GM21786 (cell line): ENCODE data around the gene CCNB2.
"Not testable (repeated sequence)": the region's sequence is repeated elsewhere in the genome, so short reads cannot be mapped to it uniquely, and the experiment has no call there.

Experiments
- ATAC-seq: cut with Tn5 transposase; IDR thresholded peaks from one replicate; pipeline ENCODE4 v1.9.1; 2021; ENCODE audit not compliant: unreplicated experiment

CCNB2 gene

GRCh38 chr15:59104912-59105732 lies at the start of gene CCNB2:
TSS of gene CCNB2 (plus strand) at chr15:59105146. CDS start at chr15:59105269, 123 bp downstream.
- peak; percentile 97 for ATAC-seq

DNA sequence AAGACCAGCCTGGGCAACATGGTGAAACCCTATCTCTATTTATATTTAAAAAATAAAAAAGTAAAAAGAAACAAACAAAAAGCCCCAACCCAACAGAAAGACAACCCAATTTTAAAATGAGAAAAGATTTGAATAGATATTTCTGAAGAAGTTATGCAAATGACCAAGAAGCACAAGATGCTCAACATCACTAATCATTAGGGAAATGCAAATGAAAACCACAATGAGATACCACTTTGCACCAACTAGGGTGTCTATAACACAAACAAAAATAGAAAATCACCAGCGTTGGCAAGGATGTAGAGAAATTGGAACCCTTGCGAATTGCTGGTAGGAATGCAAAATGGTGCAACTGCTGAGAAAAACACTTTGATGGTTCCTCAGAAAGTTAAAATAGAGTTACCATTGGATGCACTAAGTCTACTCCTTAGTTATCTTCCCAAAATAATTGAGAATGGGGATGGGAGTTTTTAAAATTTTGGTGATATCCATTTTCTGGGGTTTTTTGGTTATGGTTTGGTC lies 45.8 kb upstream of the CCNB2 start:
- no peak for ATAC-seq

GRCh38 chr15:59060348-59060747 lies 44.6 kb upstream of the CCNB2 start:
- ATAC-seq = no peak

- ATAC-seq = no peak
These were observed 41.9 kb upstream of the CCNB2 start for GRCh38 chr15:59063042-59063441.

DNA sequence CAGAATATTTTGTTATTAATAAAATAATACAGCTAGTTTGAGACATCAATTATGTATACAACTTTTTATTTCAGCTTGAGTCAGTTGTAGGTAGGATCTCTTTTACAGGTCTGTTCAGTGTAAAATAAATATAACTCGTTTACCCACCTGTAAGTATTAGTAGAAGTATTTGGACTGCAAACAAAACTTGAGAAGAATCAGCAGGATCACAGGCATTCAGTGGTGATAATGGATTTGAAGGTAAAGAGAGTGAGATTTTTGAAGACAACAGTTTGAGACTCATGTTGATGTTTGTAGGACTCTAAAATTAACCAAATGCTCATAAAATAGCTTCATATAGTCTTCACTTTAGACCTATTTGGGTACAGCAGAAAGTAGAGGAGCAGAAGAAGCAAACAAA lies 35.5 kb upstream of the CCNB2 start:
- ATAC-seq = no peak

GRCh38 chr15:59074607-59075006 lies 30.3 kb upstream of the CCNB2 start:
- no peak for ATAC-seq

DNA sequence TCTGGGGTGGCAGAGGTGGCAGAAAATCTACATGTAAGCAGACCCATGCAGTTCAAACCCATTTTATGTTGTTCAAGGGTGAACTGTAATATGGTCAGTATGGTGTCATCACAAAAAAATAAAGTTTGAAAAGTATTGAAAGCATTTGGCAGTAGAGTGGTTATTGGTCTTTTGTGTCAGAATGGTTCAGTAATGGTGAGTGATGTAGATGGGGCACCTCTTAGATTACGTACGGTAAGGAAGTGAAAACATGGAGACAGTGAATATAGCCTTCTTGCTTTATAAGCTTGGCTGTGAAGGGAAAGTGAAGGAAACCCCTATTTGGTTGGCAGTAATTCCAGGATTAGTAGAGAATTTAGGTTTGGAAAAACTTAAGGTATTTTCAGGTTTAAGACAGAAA lies 17.2 kb upstream of the CCNB2 start:
- ATAC-seq = no peak

DNA sequence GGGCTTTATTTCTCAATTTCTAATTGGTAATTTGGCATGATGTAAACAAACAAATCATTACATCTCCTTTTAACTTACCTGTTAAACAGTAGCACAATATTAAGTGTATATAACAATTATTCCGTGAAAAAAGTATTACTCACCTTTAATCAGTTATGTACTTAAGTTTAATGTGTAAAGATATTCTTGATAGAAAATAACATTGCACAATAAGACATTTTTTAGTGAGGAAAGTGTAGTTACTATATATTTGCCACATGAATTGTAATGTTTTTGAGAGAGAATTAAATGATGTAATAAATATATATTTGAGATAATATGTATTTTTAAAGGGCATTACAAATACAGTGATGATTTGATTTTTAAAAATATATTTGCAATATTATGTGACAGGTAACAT lies 10.9 kb upstream of the CCNB2 start:
- ATAC-seq = no peak

DNA sequence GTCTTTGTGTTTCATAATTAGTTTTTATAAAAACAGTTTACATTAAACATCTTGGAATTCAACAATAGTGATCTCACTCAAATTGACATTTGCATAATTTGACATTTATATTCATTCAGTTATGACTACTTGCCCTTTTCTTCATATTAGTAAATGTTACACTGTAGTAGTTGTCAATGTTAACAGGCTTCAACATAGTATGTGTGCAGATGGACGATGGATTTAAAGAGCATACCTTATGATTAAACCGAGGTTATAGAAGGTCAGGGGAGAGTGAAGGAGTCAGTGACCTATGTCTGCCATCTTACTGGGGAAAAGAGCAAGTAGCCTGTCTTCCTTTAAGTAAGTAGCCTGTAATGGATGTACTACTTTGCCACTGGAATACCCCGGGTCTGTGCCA lies 8.5 kb upstream of the CCNB2 start:
- no peak for ATAC-seq

- ATAC-seq = no peak
These were observed 5.7 kb upstream of the CCNB2 start for GRCh38 chr15:59099162-59099685.

DNA sequence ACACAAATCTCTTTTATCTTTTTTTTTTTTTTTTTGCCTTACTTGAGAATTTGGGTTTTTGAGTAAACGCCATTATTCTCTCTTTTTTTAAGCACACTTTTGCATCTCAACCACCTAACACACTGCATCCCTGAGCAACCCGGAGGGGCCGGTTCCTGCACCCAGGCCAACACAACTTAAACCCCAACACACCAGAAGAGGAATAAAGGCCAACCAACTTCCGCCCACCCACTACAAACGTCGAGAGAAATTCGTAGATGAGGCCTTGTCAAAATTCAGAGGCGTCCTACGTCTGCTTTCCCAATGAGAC lies 389 bp upstream of the CCNB2 start:
- no peak for ATAC-seq

- no peak for ATAC-seq
These were observed 908 bp downstream of the CCNB2 start for GRCh38 chr15:59105854-59106253.

- ATAC-seq = no peak
These were observed 6.3 kb downstream of the CCNB2 start for GRCh38 chr15:59111251-59111650.

GRCh38 chr15:59115047-59115446 lies 10.1 kb downstream of the CCNB2 start:
- no peak for ATAC-seq

- no peak for ATAC-seq
These were observed 11.2 kb downstream of the CCNB2 start for GRCh38 chr15:59116141-59116540.

DNA sequence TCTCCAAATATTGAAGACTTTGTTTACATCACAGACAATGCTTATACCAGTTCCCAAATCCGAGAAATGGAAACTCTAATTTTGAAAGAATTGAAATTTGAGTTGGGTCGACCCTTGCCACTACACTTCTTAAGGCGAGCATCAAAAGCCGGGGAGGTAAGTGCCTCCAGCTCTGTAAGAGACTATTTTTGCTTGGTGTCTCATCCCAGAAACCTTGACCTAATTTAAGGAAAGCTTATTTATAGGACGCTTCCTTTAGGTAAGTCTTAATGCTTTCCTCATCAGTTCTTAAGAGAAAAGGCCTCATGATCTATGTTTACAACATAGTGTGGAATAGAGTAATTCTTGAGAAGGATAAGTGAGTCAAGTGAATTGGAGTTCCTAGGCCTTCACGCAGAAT lies 11.8 kb downstream of the CCNB2 start:
- ATAC-seq = no peak

GRCh38 chr15:59119625-59120024 lies 14.7 kb downstream of the CCNB2 start:
- no peak for ATAC-seq

DNA sequence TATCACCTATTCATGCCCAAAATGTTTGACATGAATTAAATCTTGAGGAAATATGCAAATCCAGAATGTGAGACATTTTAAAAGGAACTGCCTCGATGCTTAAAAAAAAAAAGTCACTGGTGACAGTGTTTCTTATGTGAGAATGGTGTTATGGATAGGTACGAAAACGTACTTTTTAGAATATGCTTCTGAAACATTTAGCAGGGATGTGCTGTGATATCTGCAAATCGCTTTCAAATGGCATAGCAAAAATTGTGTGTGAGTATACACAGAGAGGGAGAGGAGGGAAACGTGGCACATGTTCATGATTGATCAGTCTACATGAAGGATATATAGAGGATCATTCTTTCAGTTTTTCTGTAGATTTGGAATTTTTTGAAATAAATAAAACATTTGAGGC lies 16.0 kb downstream of the CCNB2 start:
- ATAC-seq = no peak

DNA sequence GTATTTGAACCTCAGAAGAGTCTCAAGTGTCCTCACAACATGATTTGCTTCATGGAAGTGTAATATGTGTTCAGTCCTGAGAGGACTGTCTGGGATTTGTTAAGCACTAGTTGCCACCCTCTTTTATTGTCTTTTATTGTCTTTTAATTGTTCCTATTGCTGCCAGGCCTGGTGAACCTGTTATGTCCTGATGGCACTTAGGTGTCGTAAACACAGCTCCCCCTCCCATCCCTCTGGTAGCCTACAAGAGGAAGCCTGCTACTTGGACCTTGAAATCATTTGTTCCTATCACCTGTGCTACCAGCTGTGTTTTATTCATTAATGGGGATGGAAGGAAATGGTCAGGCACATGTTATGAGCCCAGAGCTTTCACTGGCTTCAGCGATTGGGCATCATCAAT lies 19.3 kb downstream of the CCNB2 start:
- ATAC-seq = no peak

DNA sequence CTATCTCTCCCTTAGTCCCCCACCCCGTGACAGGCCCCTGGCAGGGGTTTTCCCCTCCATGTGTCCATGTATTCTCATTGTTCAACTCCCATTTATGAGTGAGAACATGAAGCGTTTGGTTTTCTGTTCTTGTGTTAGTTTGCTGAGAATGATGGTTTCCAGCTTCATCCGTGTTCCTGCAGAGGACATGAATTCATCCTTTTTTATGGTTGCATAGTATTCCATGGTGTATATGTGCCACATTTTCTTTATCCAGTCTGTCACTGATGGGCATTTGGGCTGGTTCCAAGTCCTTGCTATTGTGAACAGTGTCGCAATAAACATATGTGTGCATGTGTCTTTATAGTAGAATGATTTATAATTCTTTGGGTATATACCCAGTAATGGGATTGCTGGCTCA lies 20.7 kb downstream of the CCNB2 start:
- not testable (repeated sequence) for ATAC-seq

- not testable (repeated sequence) for ATAC-seq
These were observed 22.3 kb downstream of the CCNB2 start for GRCh38 chr15:59127255-59127654.

GRCh38 chr15:59131456-59131855 lies 26.5 kb downstream of the CCNB2 start:
- ATAC-seq = no peak
